ENCODE results near the gene ASF1A. TPM values are rescaled to one million over a fixed set of nuclear protein-coding genes. Genes with fewer than 3 reads are reported as not detected.

Gene ASF1A
- total RNA-seq, 4 donors from 2014 or later, result 22.2 to 25.9 (median 23.7) TPM

DNA sequence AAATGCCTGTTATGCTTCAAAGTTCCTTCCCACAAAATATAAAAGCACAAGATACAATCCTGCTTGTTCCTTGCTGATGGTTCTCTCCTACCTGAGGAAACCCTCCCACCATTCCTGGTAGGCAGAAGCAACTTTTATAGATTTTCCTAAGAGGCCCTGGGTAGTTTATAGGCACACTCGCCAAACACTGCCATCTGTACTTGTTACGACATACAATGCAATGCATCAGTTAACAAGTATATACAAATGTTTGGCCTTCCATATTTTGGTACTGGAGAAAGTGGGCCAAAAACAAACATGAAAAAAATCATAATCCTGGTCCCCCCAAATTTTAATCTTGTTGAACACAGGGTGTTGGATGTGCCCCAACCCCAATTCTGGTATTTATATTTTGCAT is 24.4 kb downstream of the ASF1A start:
- Histone ChIP-seq H3K36me3 (peaks cover 18 to 21% of the 10 kb centered on the region in 2 donors), H3K27ac (no peak overlapping the region), H3K4me1 (no peaks in the 10 kb centered on the region), H3K27me3 (no peaks in the 10 kb centered on the region), H3K9me3 (no peaks in the 10 kb centered on the region), H3K4me3 (replicated peaks in 1 of 3) (no peak overlapping the region)
- no peak for TF ChIP-seq POLR2A (IDR thresholded peaks at IDR 0.05)
- TF ChIP-seq CTCF (IDR thresholded peaks at IDR 0.05), result no peak
- DNase-seq, result no peak
- intact Hi-C loops (cut with DNase I), result no loop called here
- 90 to 97% methylated on average over 2 of the region's 2 CpGs for WGBS, 2 donors

DNA sequence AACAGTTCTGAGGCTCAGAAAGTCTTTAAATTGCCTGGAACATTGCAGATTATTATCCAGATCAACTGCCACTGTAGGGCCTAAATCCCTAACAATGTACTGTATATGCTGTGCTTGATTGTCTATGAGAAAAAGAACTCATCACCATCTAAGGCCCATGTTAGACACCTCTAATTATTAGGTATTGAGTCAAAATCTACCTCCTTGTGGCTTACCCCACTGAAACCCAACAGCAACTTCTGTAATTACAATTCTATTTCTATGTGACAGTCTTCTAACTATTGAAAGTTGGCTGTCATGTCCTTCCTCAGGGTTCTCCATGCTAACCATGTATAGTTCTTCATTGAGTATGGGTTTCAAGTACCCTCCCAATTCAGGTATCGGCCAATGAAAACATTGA is 27.1 kb downstream of the ASF1A start:
- WGBS, 2 donors, result 95 to 100% methylated on average over 1 of the region's 1 CpG
- Histone ChIP-seq H3K9me3 (no peaks in the 10 kb centered on the region), H3K4me3 (replicated peaks in 1 of 3) (no peak overlapping the region), H3K27ac (no peak overlapping the region), H3K27me3 (no peaks in the 10 kb centered on the region), H3K4me1 (no peaks in the 10 kb centered on the region), H3K36me3 (peaks cover 14 to 21% of the 10 kb centered on the region in 2 donors)
- intact Hi-C loops (cut with DNase I), result no loop called here
- no peak for TF ChIP-seq CTCF (IDR thresholded peaks at IDR 0.05)
- TF ChIP-seq POLR2A (IDR thresholded peaks at IDR 0.05), result no peak
- DNase-seq, result no peak

GRCh38 chr6:118923035-118923434 is 29.1 kb downstream of the ASF1A start:
- peaks cover 14 to 23% of the 10 kb centered on the region in 2 donors for H3K36me3 ChIP-seq

GRCh38 chr6:118930680-118931079 is 36.7 kb downstream of the ASF1A start:
- intact Hi-C loops (cut with DNase I), result no loop called here
- Histone ChIP-seq H3K27me3 (no peaks in the 10 kb centered on the region), H3K4me1 (peaks cover 2 to 4% of the 10 kb centered on the region in 2 donors), H3K9me3 (no peaks in the 10 kb centered on the region), H3K27ac (no peak overlapping the region), H3K36me3 (peaks cover 9% of the 10 kb centered on the region in 2 donors), H3K4me3 (replicated peaks in 1 of 3) (no peak overlapping the region)
- no peak for TF ChIP-seq POLR2A (IDR thresholded peaks at IDR 0.05)
- TF ChIP-seq CTCF (IDR thresholded peaks at IDR 0.05), result no peak
- 98% methylated on average over 3 of the region's 3 CpGs for WGBS, 2 donors
- no peak for DNase-seq

More at GRCh38 chr6:118923035-118923434, 29.1 kb downstream of the ASF1A start:
- no peak overlapping the region for H3K4me3 ChIP-seq (replicated peaks in 1 of 3)
- no peak for TF ChIP-seq CTCF (IDR thresholded peaks at IDR 0.05)
- no peak for TF ChIP-seq POLR2A (IDR thresholded peaks at IDR 0.05)
- intact Hi-C loops (cut with DNase I), result no loop called here
- no peaks in the 10 kb centered on the region for H3K9me3 ChIP-seq
- DNase-seq, result no peak
- no peaks in the 10 kb centered on the region for H3K27me3 ChIP-seq
- no peaks in the 10 kb centered on the region for H3K4me1 ChIP-seq
- no peak overlapping the region for H3K27ac ChIP-seq
- WGBS, 2 donors, result 90 to 93% methylated on average over 3 of the region's 3 CpGs

DNA sequence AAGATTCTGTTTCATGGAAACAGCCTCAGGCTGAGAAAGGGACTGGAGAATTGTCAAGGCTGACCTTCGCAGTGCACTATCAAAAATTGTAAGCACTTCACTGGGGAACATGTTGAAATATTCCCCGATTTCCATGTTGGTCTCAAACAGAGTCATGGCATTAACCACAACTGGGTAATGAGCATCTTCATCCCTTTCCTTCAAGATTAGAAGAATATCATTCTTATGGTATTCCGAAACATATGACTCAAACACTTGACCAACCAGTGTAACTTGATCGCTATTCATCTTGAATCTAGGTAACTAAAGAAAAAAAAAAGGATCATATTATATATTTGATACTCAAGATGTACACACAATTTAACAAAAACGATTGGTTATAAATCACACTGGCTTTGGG is 37.5 kb downstream of the ASF1A start:
- peaks cover 9% of the 10 kb centered on the region in 2 donors for H3K36me3 ChIP-seq
- H3K9me3 ChIP-seq, result no peaks in the 10 kb centered on the region
- H3K27me3 ChIP-seq, result no peaks in the 10 kb centered on the region
- peaks cover 4 to 6% of the 10 kb centered on the region in 2 donors for H3K4me1 ChIP-seq
- TF ChIP-seq CTCF (IDR thresholded peaks at IDR 0.05) (no peak), POLR2A (IDR thresholded peaks at IDR 0.05) (no peak)
- H3K27ac ChIP-seq, result no peak overlapping the region
- WGBS, 2 donors, result 95 to 97% methylated on average over 5 of the region's 5 CpGs
- DNase-seq, result no peak
- H3K4me3 ChIP-seq (replicated peaks in 1 of 3), result no peak overlapping the region
- intact Hi-C loops (cut with DNase I), result no loop called here
